Tibial artery (tissue), 4 donors: ENCODE data around the gene C2orf92.

Source experiments
- DNase-seq, 2 donors: peaks; one replicate each; pipeline ENCODE4 v3.0.0-alpha.2; 2019
- H3K27ac ChIP-seq, 2 donors: fragments of 200-600 bp; sonication (generic) in 1 of 2; 1 replicate in 1 of 2; 2 replicates in 1 of 2; pipeline ENCODE4 v1.5.1; 2018 to 2019; ENCODE audit warnings: mild to moderate bottlenecking in 1 of 2
- H3K27me3 ChIP-seq, 2 donors: fragments of 200-600 bp; sonication (generic) in 1 of 2; one replicate each; pipeline versions ENCODE4 v1.5.1 to v1.6.0; 2016 to 2019
- H3K36me3 ChIP-seq, 3 donors: fragments of 200-600 bp; sonication (generic) in 2 of 3; one replicate each; pipeline ENCODE4 v1.5.1; 2016 to 2019; ENCODE audit warnings: mild to moderate bottlenecking in 2 of 3
- H3K4me1 ChIP-seq, 4 donors: fragments of 200-600 bp; sonication (generic) in 2 of 4; 1 replicate in 3 of 4; 2 replicates in 1 of 4; pipeline ENCODE4 v1.5.1; 2016 to 2019
- H3K4me3 ChIP-seq, 2 donors: fragments of 200-600 bp; sonication (generic) in 1 of 2; 1 replicate in 1 of 2; 2 replicates in 1 of 2; pipeline ENCODE4 v1.5.1; 2018 to 2019; ENCODE audit warnings: mild to moderate bottlenecking in 2 of 2
- H3K9me3 ChIP-seq, 3 donors: fragments of 200-600 bp; sonication (generic) in 1 of 3; one replicate each; pipeline ENCODE4 v1.5.1; 2016 to 2019
- intact Hi-C: fragments of 100-400 bp; cut with DNase I; formaldehyde crosslinking; loops from one replicate; pipeline ENCODE4 v1.15.0; 2023; ENCODE audit warnings: low total_unique reads
- TF ChIP-seq, protein P1 (sequence below), 2 experiments: fragments of 200-600 bp in 1 of 2; fragments of 450-650 bp in 1 of 2; IDR thresholded peaks; one replicate each; pipeline ENCODE4 v1.5.1; 2017 to 2019; ENCODE audit warnings: antibody characterized with exemption in 2 of 2, mild to moderate bottlenecking in 1 of 2, moderate library complexity in 1 of 2

The C2orf92 gene

DNA sequence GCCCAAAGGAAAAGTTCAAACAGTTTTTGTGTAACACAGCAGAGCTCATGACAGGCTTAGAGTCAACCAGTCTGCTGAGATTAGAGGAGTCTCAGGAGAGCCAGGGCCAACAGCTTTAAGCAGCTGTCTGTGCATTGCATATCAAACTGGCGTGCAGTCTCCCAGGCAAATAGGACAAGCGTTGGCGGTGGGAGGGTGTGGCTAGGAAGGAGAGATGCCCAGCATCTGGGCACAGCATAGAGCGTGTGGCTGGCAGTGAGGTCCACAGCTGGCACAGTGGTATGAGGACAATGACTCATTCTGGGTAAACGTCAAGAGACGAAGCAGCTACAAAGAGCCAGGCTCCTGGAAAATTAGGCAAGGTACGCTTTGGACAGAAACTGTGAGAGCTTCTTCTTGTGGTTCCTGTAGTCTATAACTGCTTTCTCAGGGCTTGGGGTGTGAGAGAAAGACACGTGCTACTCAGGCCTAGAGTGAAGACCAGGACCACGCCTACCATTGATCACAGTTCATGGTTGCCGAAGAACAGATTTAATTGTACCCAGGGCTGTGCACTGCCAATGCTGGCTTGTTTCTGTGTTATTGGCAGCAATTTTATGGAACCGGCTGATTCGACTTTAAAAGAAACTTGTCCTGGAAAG lies 58.7 kb downstream of the C2orf92 start:
- H3K27ac ChIP-seq = no peak overlapping the region
- peaks cover 0 to 13% of the 10 kb centered on the region in 2 donors for H3K27me3 ChIP-seq
- peaks cover 0 to 10% (median 0%) of the 10 kb centered on the region in 3 donors for H3K9me3 ChIP-seq
- DNase-seq = no peak
- intact Hi-C loops = no loop called here
- H3K4me1 ChIP-seq = no peaks in the 10 kb centered on the region
- no peak overlapping the region for H3K4me3 ChIP-seq
- TF ChIP-seq, protein P1, sequence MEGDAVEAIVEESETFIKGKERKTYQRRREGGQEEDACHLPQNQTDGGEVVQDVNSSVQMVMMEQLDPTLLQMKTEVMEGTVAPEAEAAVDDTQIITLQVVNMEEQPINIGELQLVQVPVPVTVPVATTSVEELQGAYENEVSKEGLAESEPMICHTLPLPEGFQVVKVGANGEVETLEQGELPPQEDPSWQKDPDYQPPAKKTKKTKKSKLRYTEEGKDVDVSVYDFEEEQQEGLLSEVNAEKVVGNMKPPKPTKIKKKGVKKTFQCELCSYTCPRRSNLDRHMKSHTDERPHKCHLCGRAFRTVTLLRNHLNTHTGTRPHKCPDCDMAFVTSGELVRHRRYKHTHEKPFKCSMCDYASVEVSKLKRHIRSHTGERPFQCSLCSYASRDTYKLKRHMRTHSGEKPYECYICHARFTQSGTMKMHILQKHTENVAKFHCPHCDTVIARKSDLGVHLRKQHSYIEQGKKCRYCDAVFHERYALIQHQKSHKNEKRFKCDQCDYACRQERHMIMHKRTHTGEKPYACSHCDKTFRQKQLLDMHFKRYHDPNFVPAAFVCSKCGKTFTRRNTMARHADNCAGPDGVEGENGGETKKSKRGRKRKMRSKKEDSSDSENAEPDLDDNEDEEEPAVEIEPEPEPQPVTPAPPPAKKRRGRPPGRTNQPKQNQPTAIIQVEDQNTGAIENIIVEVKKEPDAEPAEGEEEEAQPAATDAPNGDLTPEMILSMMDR (IDR thresholded peaks at IDR 0.05) = no peak
- no peaks in the 10 kb centered on the region for H3K36me3 ChIP-seq

DNA sequence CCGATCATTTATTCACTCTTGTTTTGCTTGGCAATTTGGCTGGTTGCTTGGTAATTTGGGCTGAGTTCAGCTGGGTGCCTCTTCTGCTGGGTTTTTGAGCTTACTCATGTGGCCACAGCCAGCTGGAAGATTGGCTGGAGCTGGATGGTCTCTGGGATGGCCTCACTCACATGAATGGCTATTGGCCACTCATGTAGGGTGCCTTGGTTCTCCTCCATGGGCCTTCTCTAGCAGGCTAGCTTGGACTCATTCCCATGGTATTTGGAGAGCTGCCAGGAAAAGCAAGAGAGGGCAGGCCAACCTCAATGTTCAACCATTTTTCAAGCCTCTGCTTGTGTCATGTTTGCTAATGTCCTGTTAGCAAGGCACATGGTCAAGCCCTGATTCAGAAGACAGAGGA lies 60.7 kb downstream of the C2orf92 start:
- Histone ChIP-seq H3K27ac (no peak overlapping the region), H3K27me3 (peaks cover 0 to 3% of the 10 kb centered on the region in 2 donors), H3K36me3 (no peaks in the 10 kb centered on the region), H3K9me3 (peaks cover 0 to 10% (median 0%) of the 10 kb centered on the region in 3 donors), H3K4me1 (no peaks in the 10 kb centered on the region), H3K4me3 (no peak overlapping the region)
- DNase-seq = no peak
- TF ChIP-seq, protein P1 (IDR thresholded peaks at IDR 0.05) = no peak
- intact Hi-C loops = no loop called here

DNA sequence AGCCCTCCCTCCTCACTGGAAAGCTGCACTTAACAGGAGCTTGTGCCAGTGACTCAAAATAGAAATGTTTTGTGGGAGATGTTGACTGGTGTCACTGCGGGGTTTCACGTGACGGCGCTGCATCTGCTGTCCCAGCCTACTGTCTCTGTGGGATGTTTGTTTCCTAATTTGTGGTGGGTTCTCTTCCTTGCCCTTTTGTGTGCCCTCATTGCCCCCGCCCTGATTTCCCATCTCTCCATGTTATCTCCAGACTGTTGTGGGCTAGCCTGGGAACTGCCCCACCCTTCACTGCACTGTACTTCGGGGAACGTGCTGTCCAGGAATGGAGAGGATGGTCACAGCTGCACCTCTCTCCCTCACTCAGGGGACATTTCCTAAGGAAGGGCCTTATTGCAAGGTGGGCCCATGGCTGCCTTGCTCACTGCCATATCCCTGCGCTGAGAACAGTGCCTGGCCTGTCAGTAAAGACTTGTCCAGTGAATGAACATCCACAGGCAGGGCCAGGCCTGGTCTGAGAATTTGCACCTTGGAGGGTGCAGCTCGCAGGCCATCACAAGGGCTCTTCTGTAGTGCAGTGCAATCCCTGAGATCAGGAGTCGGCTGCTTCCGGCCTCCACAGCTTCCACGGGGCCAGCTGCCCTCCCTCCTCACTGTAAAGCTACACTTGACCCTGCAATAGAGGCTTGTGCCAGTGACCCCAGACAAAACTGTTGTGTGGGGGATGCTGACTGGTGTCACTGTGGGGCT lies 61.9 kb downstream of the C2orf92 start:
- Histone ChIP-seq H3K4me3 (no peak overlapping the region), H3K27ac (no peak overlapping the region), H3K27me3 (peaks cover 0 to 3% of the 10 kb centered on the region in 2 donors), H3K36me3 (no peaks in the 10 kb centered on the region), H3K9me3 (peaks cover 0 to 10% (median 0%) of the 10 kb centered on the region in 3 donors), H3K4me1 (no peaks in the 10 kb centered on the region)
- TF ChIP-seq, protein P1 (IDR thresholded peaks at IDR 0.05) = no peak
- intact Hi-C loops = no loop called here
- peak in 1 of 2 donors; percentile 48 for DNase-seq

GRCh38 chr2:97732436-97733340 lies 63.2 kb downstream of the C2orf92 start:
- H3K4me1 ChIP-seq = no peaks in the 10 kb centered on the region
- DNase-seq = peak in 1 of 2 donors; percentile 43
- H3K36me3 ChIP-seq = no peaks in the 10 kb centered on the region
- H3K4me3 ChIP-seq = no peak overlapping the region
- H3K27me3 ChIP-seq = peaks cover 0 to 3% of the 10 kb centered on the region in 2 donors
- TF ChIP-seq, protein P1 (IDR thresholded peaks at IDR 0.05) = no peak
- peaks cover 0 to 10% (median 0%) of the 10 kb centered on the region in 3 donors for H3K9me3 ChIP-seq
- no peak overlapping the region for H3K27ac ChIP-seq
- intact Hi-C loops = no loop called here

DNA sequence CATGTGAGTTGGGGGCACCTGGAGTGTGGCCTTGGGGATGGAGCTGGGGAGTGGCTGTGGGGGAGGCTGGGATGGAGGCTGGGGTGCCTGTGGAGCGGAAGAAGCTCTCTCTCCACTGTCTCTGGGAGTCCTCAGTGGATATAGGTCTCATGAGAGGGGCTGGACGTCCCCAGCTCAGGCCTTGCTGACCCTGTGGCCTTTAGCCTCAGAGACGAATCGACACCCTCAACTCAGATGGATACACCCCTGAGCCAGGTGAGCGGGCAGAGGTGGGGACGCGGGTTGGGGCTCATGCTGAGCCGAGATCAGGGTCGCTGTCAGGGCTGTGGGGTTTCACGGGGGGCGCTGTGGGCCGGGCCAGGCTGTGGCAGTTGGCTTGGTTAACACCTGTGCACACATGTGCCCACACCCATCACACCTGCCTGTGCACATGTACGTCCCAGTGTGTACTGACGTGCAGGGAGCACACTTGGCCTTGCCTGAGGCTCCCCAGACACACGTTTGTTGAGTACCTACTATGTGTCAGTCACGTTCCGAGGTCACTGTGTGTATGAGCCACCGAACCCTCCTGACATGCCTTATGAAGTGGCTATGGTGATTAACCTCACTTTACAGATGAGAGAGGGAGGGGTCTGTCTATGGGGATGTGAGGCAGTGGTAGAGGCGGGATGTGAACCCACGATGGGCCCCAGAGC lies 64.0 kb downstream of the C2orf92 start:
- intact Hi-C loops = no loop called here
- Histone ChIP-seq H3K9me3 (peaks cover 0 to 10% (median 0%) of the 10 kb centered on the region in 3 donors), H3K4me3 (no peak overlapping the region), H3K36me3 (no peaks in the 10 kb centered on the region), H3K4me1 (no peaks in the 10 kb centered on the region), H3K27me3 (peaks cover 0 to 9% of the 10 kb centered on the region in 2 donors), H3K27ac (no peak overlapping the region)
- TF ChIP-seq, protein P1 (IDR thresholded peaks at IDR 0.05) = no peak
- no peak for DNase-seq
